ENCODE results near the gene KAT14.
"Not testable (repeated sequence)": the region's sequence is repeated elsewhere in the genome, so short reads cannot be mapped to it uniquely, and the experiment has no call there.

KAT14 gene

GRCh38 chr20:18191306-18191705, 53.6 kb downstream of the KAT14 start:
- TF ChIP-seq GLIS3 (CRISPR knock-in tag; IDR thresholded peaks at IDR 0.05) (no peak), ZFP30 (CRISPR knock-in tag; IDR thresholded peaks at IDR 0.05) (no peak)
- no peak for ATAC-seq

GRCh38 chr20:18194461-18194860, 56.8 kb downstream of the KAT14 start:
- ATAC-seq, result not testable (repeated sequence)

- TF ChIP-seq ZNF70 (CRISPR knock-in tag; IDR thresholded peaks at IDR 0.05), result no peak
- TF ChIP-seq ZNF8 (CRISPR knock-in tag; IDR thresholded peaks at IDR 0.05), result no peak
- no peak for TF ChIP-seq CSDC2 (CRISPR knock-in tag; IDR thresholded peaks at IDR 0.05)
- no peak for TF ChIP-seq PPARA (CRISPR knock-in tag; IDR thresholded peaks at IDR 0.05; ENCODE audit: borderline replicate concordance)
- TF ChIP-seq ZC3H10 (CRISPR knock-in tag; IDR thresholded peaks at IDR 0.05), result no peak
- ATAC-seq, result no peak
Observed at GRCh38 chr20:18195931-18196330, 58.3 kb downstream of the KAT14 start.

GRCh38 chr20:18197382-18198070, 59.9 kb downstream of the KAT14 start:
- TF ChIP-seq CSRNP3 (CRISPR knock-in tag; IDR thresholded peaks at IDR 0.05) (no peak), TCF4 (CRISPR knock-in tag; IDR thresholded peaks at IDR 0.05; ENCODE audit: borderline replicate concordance) (no peak), GLIS3 (CRISPR knock-in tag; IDR thresholded peaks at IDR 0.05) (no peak), ISL1 (CRISPR knock-in tag; IDR thresholded peaks at IDR 0.05) (no peak), CSDC2 (CRISPR knock-in tag; IDR thresholded peaks at IDR 0.05) (no peak), ARNTL (CRISPR knock-in tag; IDR thresholded peaks at IDR 0.05; ENCODE audit: borderline replicate concordance, low read depth) (no peak), PATZ1 (CRISPR knock-in tag; IDR thresholded peaks at IDR 0.05; ENCODE audit: borderline replicate concordance) (no peak), ZNF565 (CRISPR knock-in tag; conservative IDR thresholded peaks at IDR 0.05; ENCODE audit: low read depth) (no peak), POU6F1 (CRISPR knock-in tag; IDR thresholded peaks at IDR 0.05; ENCODE audit: borderline replicate concordance, low read depth) (no peak), ZNF8 (CRISPR knock-in tag; IDR thresholded peaks at IDR 0.05) (no peak)
- no peak for ATAC-seq

- TF ChIP-seq CSRNP3 (CRISPR knock-in tag; IDR thresholded peaks at IDR 0.05) (no peak), GLIS3 (CRISPR knock-in tag; IDR thresholded peaks at IDR 0.05) (no peak), ZNF70 (CRISPR knock-in tag; IDR thresholded peaks at IDR 0.05) (no peak), PATZ1 (CRISPR knock-in tag; IDR thresholded peaks at IDR 0.05; ENCODE audit: borderline replicate concordance) (no peak), TSHZ2 (CRISPR knock-in tag; IDR thresholded peaks at IDR 0.05) (no peak), CSDC2 (CRISPR knock-in tag; IDR thresholded peaks at IDR 0.05) (no peak), ZFP3 (CRISPR knock-in tag; IDR thresholded peaks at IDR 0.05) (no peak), TCF4 (CRISPR knock-in tag; IDR thresholded peaks at IDR 0.05; ENCODE audit: borderline replicate concordance) (no peak), ISL1 (CRISPR knock-in tag; IDR thresholded peaks at IDR 0.05) (no peak)
- ATAC-seq, result no peak
Observed at GRCh38 chr20:18202966-18203365, 65.3 kb downstream of the KAT14 start.

- not testable (repeated sequence) for ATAC-seq
Observed at GRCh38 chr20:18203700-18204099, 66.0 kb downstream of the KAT14 start.
